ENCODE results near the gene PRRC2C. TPM values are rescaled to one million over a fixed set of nuclear protein-coding genes. Genes with fewer than 3 reads are reported as not detected.

The PRRC2C gene
- total RNA-seq, 1 experiment from 2014 or later = 222 TPM

- no peak for TF ChIP-seq EZH2 (IDR thresholded peaks at IDR 0.05; ENCODE audit: borderline replicate concordance, low read depth, low read length, poor library complexity, severe bottlenecking)
- TF ChIP-seq, protein P1, sequence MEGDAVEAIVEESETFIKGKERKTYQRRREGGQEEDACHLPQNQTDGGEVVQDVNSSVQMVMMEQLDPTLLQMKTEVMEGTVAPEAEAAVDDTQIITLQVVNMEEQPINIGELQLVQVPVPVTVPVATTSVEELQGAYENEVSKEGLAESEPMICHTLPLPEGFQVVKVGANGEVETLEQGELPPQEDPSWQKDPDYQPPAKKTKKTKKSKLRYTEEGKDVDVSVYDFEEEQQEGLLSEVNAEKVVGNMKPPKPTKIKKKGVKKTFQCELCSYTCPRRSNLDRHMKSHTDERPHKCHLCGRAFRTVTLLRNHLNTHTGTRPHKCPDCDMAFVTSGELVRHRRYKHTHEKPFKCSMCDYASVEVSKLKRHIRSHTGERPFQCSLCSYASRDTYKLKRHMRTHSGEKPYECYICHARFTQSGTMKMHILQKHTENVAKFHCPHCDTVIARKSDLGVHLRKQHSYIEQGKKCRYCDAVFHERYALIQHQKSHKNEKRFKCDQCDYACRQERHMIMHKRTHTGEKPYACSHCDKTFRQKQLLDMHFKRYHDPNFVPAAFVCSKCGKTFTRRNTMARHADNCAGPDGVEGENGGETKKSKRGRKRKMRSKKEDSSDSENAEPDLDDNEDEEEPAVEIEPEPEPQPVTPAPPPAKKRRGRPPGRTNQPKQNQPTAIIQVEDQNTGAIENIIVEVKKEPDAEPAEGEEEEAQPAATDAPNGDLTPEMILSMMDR (conservative IDR thresholded peaks at IDR 0.05; ENCODE audit: low read depth, low read length) = peak; percentile 29; the same call in 1 of the 2 replicates
- intact Hi-C loops (cut with micrococcal nuclease; ENCODE audit: unreplicated experiment) = no loop called here
- TSS peak; percentile 10 for BruUV-seq (replicated peaks)
- ChIA-PET CTCF (no interaction called here), POLR2A (ENCODE audit: low non-redundant PET) (no interaction called here)
- Histone ChIP-seq H3K4me3 (ENCODE audit: low read depth, low read length, poor library complexity, severe bottlenecking) (no peak overlapping the region), H3K4me1 (ENCODE audit: insufficient read depth, low read length, poor library complexity, severe bottlenecking) (no peaks in the 10 kb centered on the region), H3K27ac (ENCODE audit: low read depth, low read length, poor library complexity, severe bottlenecking) (no peak overlapping the region), H3K27me3 (replicated peaks; ENCODE audit: insufficient read depth, low read depth, low read length, poor library complexity) (no peaks in the 10 kb centered on the region), H3K36me3 (ENCODE audit: insufficient read depth, low read length, poor library complexity, severe bottlenecking) (peaks cover 88% of the 10 kb centered on the region), H3K9me3 (ENCODE audit: low read depth, low read length, poor library complexity, severe bottlenecking) (no peaks in the 10 kb centered on the region)
- peak; percentile 11 for DNase-seq (ENCODE audit: low spot score)
Measured at GRCh38 chr1:171566467-171566866, 81.1 kb downstream of the PRRC2C start.

DNA sequence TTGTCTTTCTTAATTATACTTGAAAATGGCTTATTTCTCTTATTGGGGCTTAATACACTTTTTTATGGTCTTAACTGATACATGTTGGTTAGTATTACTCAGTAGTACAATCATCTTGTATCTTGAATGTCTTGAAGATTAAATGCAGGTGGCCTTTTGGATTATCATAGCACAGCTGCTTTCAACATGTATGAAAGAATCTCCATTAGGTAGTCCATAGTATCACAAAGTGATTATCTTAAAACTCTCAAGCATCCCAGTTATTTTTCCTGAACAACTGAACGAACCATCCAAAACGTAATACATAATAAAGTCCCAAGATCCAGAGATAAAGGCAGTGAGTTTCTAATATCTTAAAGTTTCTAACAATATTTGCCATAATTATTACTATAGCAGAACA is 85.0 kb downstream of the PRRC2C start:
- POLR2A ChIA-PET (ENCODE audit: low non-redundant PET) = no interaction called here
- CTCF ChIA-PET = no interaction called here

DNA sequence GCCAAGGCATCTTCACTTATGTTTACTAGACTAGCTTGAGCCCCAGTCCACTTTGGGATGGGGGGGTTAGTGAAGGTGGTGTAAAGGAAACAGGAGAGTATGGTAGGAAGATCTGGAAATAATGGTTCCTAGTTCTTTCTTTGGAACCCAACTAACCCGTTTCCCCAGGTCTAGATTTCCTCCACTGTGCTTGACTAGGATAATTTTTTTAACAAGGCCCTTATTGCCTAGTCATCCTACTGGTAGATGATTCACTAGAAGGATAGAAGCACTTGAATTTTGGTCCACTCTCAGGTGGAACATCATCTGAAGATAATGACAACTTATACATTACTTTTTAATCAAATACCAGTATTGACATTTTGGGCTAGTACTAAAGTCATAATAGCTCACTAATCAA is 90.8 kb downstream of the PRRC2C start:
- no peak for DNase-seq (ENCODE audit: low spot score)
- CTCF ChIA-PET = no interaction called here
- peaks cover 91% of the 10 kb centered on the region for H3K36me3 ChIP-seq (ENCODE audit: insufficient read depth, low read length, poor library complexity, severe bottlenecking)
- no peak overlapping the region for H3K4me3 ChIP-seq (ENCODE audit: low read depth, low read length, poor library complexity, severe bottlenecking)
- no peaks in the 10 kb centered on the region for H3K27me3 ChIP-seq (replicated peaks; ENCODE audit: insufficient read depth, low read depth, low read length, poor library complexity)
- no peak overlapping the region for H3K27ac ChIP-seq (ENCODE audit: low read depth, low read length, poor library complexity, severe bottlenecking)
- TF ChIP-seq, protein P1 (conservative IDR thresholded peaks at IDR 0.05; ENCODE audit: low read depth, low read length) = no peak
- TF ChIP-seq EZH2 (IDR thresholded peaks at IDR 0.05; ENCODE audit: borderline replicate concordance, low read depth, low read length, poor library complexity, severe bottlenecking) = no peak
- intact Hi-C loops (cut with micrococcal nuclease; ENCODE audit: unreplicated experiment) = no loop called here
- POLR2A ChIA-PET (ENCODE audit: low non-redundant PET) = no interaction called here
- no peaks in the 10 kb centered on the region for H3K9me3 ChIP-seq (ENCODE audit: low read depth, low read length, poor library complexity, severe bottlenecking)
- no TSS peak for BruUV-seq (replicated peaks)
- no peaks in the 10 kb centered on the region for H3K4me1 ChIP-seq (ENCODE audit: insufficient read depth, low read length, poor library complexity, severe bottlenecking)

More for the DNA sequence above, 85.0 kb downstream of the PRRC2C start:
- TF ChIP-seq, protein P1 (conservative IDR thresholded peaks at IDR 0.05; ENCODE audit: low read depth, low read length) = no peak
- TF ChIP-seq EZH2 (IDR thresholded peaks at IDR 0.05; ENCODE audit: borderline replicate concordance, low read depth, low read length, poor library complexity, severe bottlenecking) = no peak
- Histone ChIP-seq H3K27ac (ENCODE audit: low read depth, low read length, poor library complexity, severe bottlenecking) (no peak overlapping the region), H3K9me3 (ENCODE audit: low read depth, low read length, poor library complexity, severe bottlenecking) (no peaks in the 10 kb centered on the region), H3K4me1 (ENCODE audit: insufficient read depth, low read length, poor library complexity, severe bottlenecking) (no peaks in the 10 kb centered on the region), H3K27me3 (replicated peaks; ENCODE audit: insufficient read depth, low read depth, low read length, poor library complexity) (no peaks in the 10 kb centered on the region), H3K4me3 (ENCODE audit: low read depth, low read length, poor library complexity, severe bottlenecking) (no peak overlapping the region), H3K36me3 (ENCODE audit: insufficient read depth, low read length, poor library complexity, severe bottlenecking) (peaks cover 82% of the 10 kb centered on the region)
- no peak for DNase-seq (ENCODE audit: low spot score)
- intact Hi-C loops (cut with micrococcal nuclease; ENCODE audit: unreplicated experiment) = no loop called here
- BruUV-seq (replicated peaks) = no TSS peak

Measured in A673 (cell line).